ENCODE data around the gene FGFR3.

The FGFR3 gene

DNA sequence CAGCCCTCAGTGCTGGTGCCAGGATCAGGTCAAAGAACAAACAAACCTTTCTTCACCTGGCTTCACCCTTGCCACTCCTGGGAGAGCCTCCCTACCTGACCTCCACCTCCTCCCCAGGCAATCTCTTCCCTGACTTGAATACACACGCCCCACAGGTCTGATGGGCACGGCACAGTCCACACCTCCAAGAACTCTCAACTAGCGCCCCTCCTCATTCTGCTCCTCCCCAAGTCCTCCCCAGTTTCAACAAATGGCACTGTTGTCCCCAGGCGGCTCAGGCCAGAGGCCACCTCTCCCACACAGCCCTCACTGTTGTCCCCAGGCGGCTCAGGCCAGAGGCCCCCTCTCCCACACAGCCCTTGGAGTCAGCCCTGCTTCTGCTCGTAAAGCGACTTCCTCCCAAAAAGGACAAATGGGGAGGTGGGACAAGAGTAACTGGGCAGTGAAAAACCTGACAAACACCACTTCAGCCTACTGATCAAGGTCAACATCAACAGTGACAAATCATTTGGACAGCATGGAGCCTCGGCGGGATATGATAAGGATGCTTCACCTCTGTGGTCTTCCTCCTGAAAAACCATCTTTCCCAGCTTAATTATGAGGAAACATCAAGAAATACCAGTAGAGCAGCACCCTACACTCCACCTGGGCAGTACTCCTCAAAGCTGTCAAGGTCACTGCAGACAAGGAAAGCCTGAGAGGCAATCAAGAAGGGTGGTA is 60.0 kb downstream of the FGFR3 start:
- H3K36me3 ChIP-seq (ENCODE audit: control insufficient read depth, insufficient read depth, low read length) = no peaks in the 10 kb centered on the region
- H3K4me1 ChIP-seq (ENCODE audit: control insufficient read depth, insufficient read depth, low read length) = peaks cover 45% of the 10 kb centered on the region
- no peak overlapping the region for H3K9ac ChIP-seq (ENCODE audit: low read length)
- H3K9me3 ChIP-seq (ENCODE audit: control insufficient read depth, low read length) = no peaks in the 10 kb centered on the region
- H3K4me3 ChIP-seq (ENCODE audit: low read length) = no peak overlapping the region
- H3K27me3 ChIP-seq (ENCODE audit: control insufficient read depth, insufficient read depth, low read length) = no peaks in the 10 kb centered on the region

DNA sequence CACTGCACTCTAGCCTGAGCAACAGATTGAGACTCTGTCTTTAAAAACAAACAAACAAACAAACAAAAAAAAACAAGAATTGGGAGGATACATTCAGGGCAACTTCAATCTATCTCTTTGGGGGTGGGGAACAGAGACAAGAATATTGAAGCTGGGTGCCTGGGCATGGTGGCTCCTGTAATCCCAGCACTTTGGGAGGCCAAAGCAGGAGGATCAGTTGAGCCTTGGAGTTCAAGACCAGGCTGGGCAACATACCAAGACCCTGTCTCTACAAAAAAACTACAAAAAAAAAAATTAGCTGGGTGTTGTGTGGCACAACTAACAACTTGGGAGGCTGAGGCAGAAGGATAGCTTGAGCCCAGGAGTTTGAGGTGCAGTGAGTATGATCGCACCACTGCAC is 61.7 kb downstream of the FGFR3 start:
- H3K9ac ChIP-seq (ENCODE audit: low read length) = peak overlapping the region; percentile 80
- no peaks in the 10 kb centered on the region for H3K9me3 ChIP-seq (ENCODE audit: control insufficient read depth, low read length)
- H3K4me3 ChIP-seq (ENCODE audit: low read length) = no peak overlapping the region

DNA sequence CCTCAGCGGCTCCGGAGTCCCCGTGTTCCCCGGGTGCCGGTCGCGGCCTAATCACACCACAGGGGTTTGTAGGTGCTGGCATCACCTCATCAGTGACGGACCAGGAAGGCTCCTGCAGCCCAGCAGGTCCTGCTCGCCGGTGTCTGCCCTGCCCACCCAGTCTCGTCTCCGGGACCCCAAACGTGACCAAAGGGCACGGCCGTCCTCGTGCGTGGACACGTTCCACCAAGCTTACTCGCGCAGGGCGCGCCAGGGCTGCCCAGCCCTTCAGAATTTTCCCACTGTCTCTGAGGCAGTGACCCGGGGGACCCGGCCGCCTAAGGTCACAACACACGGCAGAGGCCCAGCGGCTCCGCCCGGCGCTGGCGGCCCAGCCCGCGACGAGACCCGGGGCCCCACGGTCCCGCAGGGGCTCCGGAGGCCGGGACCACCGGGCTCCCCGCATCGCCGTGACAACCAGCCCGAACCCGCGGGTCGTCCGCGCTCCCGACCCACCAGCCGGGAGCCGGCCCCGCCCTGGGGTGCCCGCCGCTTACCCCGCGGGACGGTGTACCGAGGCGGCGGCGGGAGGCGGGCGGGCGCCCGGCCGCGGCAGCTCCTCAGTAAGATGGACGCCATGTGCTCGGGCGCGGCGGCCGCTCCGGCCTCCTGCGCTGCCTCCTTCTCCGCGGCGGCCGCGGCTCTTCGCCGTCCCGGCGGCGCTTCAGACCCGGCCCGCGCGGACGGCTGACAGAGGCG is 62.4 kb downstream of the FGFR3 start:
- Histone ChIP-seq H3K4me3 (ENCODE audit: low read length) (peak overlapping the region; percentile 72), H3K9ac (ENCODE audit: low read length) (peak overlapping the region; percentile 80), H3K4me1 (ENCODE audit: control insufficient read depth, insufficient read depth, low read length) (peaks cover 45% of the 10 kb centered on the region), H3K27me3 (ENCODE audit: control insufficient read depth, insufficient read depth, low read length) (no peaks in the 10 kb centered on the region), H3K9me3 (ENCODE audit: control insufficient read depth, low read length) (no peaks in the 10 kb centered on the region), H3K36me3 (ENCODE audit: control insufficient read depth, insufficient read depth, low read length) (no peaks in the 10 kb centered on the region)

More for the DNA sequence above, 61.7 kb downstream of the FGFR3 start:
- no peaks in the 10 kb centered on the region for H3K36me3 ChIP-seq (ENCODE audit: control insufficient read depth, insufficient read depth, low read length)
- peaks cover 45% of the 10 kb centered on the region for H3K4me1 ChIP-seq (ENCODE audit: control insufficient read depth, insufficient read depth, low read length)
- no peaks in the 10 kb centered on the region for H3K27me3 ChIP-seq (ENCODE audit: control insufficient read depth, insufficient read depth, low read length)

DNA sequence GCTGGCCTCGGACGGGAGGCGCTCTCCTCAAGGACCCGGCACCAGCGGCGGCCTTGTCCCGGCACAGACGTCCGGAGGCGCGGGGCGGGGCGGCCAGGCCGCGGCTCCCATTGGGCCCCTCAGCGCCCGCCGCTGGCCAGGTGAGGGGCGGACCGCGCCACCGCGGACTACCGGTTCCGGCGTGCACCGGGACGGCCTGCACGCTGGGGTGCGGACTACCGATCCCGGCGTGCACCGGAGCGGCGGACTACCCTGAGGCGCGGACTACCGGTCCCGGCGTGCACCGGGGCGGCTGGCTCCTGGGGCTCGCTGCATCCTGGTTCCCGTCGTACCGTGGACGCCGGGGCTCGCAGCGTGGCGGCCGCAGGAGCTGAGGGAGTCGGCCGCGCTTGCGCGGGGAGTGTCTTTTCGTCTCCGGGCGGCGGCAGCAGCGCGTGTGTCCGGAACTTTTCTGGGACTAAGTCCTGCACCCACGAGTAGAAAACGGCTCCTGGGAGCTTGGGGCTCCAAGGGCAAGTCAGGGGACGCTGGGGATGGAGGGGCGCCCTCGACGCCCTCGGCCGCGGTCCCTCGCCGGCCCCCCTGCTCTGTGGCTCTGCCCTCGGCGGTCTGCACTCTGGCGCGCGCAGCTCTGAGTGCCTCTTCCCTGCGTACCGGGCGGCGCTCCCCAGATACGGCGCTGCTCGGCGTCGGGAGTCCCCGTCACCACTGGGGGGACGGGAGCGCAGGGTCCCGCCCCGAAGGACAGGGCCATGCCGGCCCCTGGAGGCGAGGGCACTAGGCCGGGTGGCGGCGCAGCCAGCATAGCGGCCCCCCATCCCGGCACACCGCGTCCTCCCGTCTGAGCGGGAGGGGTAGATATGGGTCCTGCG is 63.2 kb downstream of the FGFR3 start, which contains the start of gene LETM1:
Gene LETM1, minus strand, starts transcription at position 86 of the 872 bp plus-strand sequence. CDS start 206 bp downstream, outside the sequence.
- H3K36me3 ChIP-seq (ENCODE audit: control insufficient read depth, insufficient read depth, low read length) = no peaks in the 10 kb centered on the region
- H3K9ac ChIP-seq (ENCODE audit: low read length) = peak within 1 kb of the TSS; percentile 80
- peak within 1 kb of the TSS; percentile 72 for H3K4me3 ChIP-seq (ENCODE audit: low read length)
- H3K27me3 ChIP-seq (ENCODE audit: control insufficient read depth, insufficient read depth, low read length) = no peaks in the 10 kb centered on the region
- H3K9me3 ChIP-seq (ENCODE audit: control insufficient read depth, low read length) = no peaks in the 10 kb centered on the region
- peaks cover 39% of the 10 kb centered on the region for H3K4me1 ChIP-seq (ENCODE audit: control insufficient read depth, insufficient read depth, low read length)

DNA sequence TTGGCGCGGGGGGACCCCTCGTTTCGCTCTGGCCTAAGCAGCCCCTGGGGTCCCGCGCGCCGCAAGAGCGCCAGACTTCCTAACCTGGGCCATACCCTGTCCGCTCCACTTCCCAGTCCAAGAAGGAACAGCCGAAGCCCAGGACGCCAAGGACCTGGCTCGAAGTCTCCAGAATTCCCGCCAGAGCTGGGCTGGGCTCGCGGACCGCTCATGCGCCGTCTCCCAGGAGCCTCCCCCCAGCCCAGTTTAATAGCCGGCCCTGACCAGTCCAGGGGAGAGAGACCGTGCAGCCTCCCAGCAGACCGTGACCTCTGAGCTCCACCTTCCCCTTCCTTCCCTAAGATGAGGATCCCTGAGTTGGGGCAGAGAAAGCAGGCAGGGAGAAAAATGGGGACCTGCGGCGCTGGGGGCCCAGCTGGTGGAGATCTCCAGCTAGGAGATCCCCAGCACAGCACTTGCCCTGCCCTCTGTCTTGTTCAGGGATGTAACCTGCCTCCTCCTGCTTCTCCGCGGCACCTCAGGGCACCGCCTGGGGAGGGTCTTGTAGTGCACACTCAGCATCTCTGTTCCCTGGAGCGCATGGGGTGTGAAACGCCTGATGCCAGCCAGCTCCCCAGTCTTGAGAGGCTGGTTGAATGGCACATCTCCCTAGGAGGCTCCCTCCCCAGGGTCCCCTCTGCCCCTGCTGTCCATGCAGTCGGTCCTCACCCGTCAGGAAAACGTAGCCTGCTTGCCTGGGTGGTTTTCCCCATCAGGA is 64.0 kb downstream of the FGFR3 start:
- H3K9me3 ChIP-seq (ENCODE audit: control insufficient read depth, low read length) = no peaks in the 10 kb centered on the region
- H3K36me3 ChIP-seq (ENCODE audit: control insufficient read depth, insufficient read depth, low read length) = no peaks in the 10 kb centered on the region
- peaks cover 31% of the 10 kb centered on the region for H3K4me1 ChIP-seq (ENCODE audit: control insufficient read depth, insufficient read depth, low read length)
- peak overlapping the region; percentile 73 for H3K9ac ChIP-seq (ENCODE audit: low read length)
- H3K27me3 ChIP-seq (ENCODE audit: control insufficient read depth, insufficient read depth, low read length) = peaks cover under 1% of the 10 kb centered on the region
- H3K4me3 ChIP-seq (ENCODE audit: low read length) = peak overlapping the region; percentile 58

DNA sequence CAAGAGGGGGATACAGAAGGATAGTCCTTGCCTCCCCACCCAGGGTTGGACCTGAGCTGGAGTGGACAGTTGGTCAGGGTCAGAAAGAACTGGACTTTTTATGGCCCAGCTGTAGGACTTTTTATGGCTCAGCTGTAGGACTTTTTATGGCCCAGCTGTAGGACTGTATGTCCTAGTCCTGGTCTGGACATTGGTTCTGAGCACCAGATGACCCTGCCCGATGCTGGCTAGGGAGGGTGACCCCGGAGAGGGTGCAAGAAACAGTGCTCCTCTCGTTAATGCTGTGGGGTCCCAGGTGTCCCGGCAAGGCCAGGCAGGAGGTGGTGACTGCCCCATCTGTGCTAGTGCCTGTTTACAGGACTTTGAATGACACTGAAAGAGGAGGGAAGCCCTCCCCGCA is 64.8 kb downstream of the FGFR3 start:
- Histone ChIP-seq H3K4me3 (ENCODE audit: low read length) (no peak overlapping the region), H3K27me3 (ENCODE audit: control insufficient read depth, insufficient read depth, low read length) (peaks cover 5% of the 10 kb centered on the region), H3K9me3 (ENCODE audit: control insufficient read depth, low read length) (no peaks in the 10 kb centered on the region), H3K4me1 (ENCODE audit: control insufficient read depth, insufficient read depth, low read length) (peaks cover 23% of the 10 kb centered on the region), H3K9ac (ENCODE audit: low read length) (no peak overlapping the region), H3K36me3 (ENCODE audit: control insufficient read depth, insufficient read depth, low read length) (no peaks in the 10 kb centered on the region)

All from mucosa of stomach (tissue), 1 donor.